Spleen (tissue), 11 donors: ENCODE measurements around the gene WDR48. TPM values are rescaled to one million over a fixed set of nuclear protein-coding genes. Genes with fewer than 3 reads are reported as not detected.

Source experiments
- DNase-seq: peaks from one replicate; pipeline ENCODE4 v3.0.0-alpha.2; 2020
- H3K27ac ChIP-seq, 8 donors: fragments of 200-600 bp; sonication (generic) in 7 of 8; 1 replicate in 4 of 8; 2 replicates in 4 of 8; pipeline versions ENCODE4 v1.5.0 to v1.8.0; 2016 to 2021; ENCODE audit warnings: inconsistent platforms in 4 of 8, mild to moderate bottlenecking in 4 of 8, moderate library complexity in 1 of 8
- H3K27me3 ChIP-seq, 7 donors: fragments of 200-600 bp; sonication (generic) in 6 of 7; replicated peaks in 1 of 7; 1 replicate in 4 of 7; 2 replicates in 3 of 7; pipeline versions ENCODE4 v1.5.0 to v1.8.0; 2016 to 2021; ENCODE audit warnings: inconsistent platforms in 3 of 7, mild to moderate bottlenecking in 1 of 7
- H3K36me3 ChIP-seq, 6 donors: fragments of 200-600 bp; sonication (generic) in 5 of 6; 1 replicate in 4 of 6; 2 replicates in 2 of 6; pipeline versions ENCODE4 v1.5.0 to v1.8.0; 2016 to 2021; ENCODE audit warnings: inconsistent platforms in 2 of 6
- H3K4me1 ChIP-seq, 6 donors: fragments of 200-600 bp; sonication (generic) in 5 of 6; 1 replicate in 3 of 6; 2 replicates in 3 of 6; pipeline versions ENCODE4 v1.5.0 to v1.8.0; 2016 to 2021; ENCODE audit warnings: inconsistent platforms in 3 of 6
- H3K4me3 ChIP-seq, 8 donors: fragments of 200-600 bp; sonication (generic) in 7 of 8; 1 replicate in 4 of 8; 2 replicates in 4 of 8; pipeline versions ENCODE4 v1.5.0 to v1.8.0; 2016 to 2021; ENCODE audit warnings: inconsistent platforms in 4 of 8, mild to moderate bottlenecking in 4 of 8, moderate library complexity in 2 of 8
- H3K9me3 ChIP-seq, 8 donors: fragments of 200-600 bp; sonication (generic) in 7 of 8; 1 replicate in 4 of 8; 2 replicates in 4 of 8; pipeline versions ENCODE4 v1.5.0 to v1.8.0; 2016 to 2021; ENCODE audit warnings: inconsistent platforms in 4 of 8
- CTCF ChIP-seq, 11 experiments: fragments of 200-600 bp in 7 of 11; fragments of 450-650 bp in 4 of 11; sonication (generic) in 4 of 11; IDR thresholded peaks in 8 of 11; conservative IDR thresholded peaks in 3 of 11; 1 replicate in 7 of 11; 2 replicates in 4 of 11; pipeline versions ENCODE4 v1.4.0 to v1.8.0; 2016 to 2021; ENCODE audit warnings: antibody characterized with exemption in 11 of 11, inconsistent platforms in 4 of 11, mild to moderate bottlenecking in 1 of 11
- POLR2A ChIP-seq, 3 donors: fragments of 450-650 bp; IDR thresholded peaks; one replicate each; pipeline ENCODE4 v1.5.1; 2017; ENCODE audit warnings: antibody characterized with exemption in 3 of 3, mild to moderate bottlenecking in 1 of 3
- POLR2AphosphoS5 ChIP-seq, 3 donors: sonication (generic); formaldehyde crosslinking; IDR thresholded peaks; one replicate each; pipeline ENCODE4 v1.5.1; 2017; ENCODE audit warnings: antibody characterized with exemption in 3 of 3
- WGBS, 5 donors: extraction: QIAGEN DNeasy Blood & Tissue Kit in 3 of 5; methylation state at CpG; one replicate each; pipeline versions ENCODE4 v1.1.5 to v1.1.7; 2013 to 2018; 5-methylcytosine and 5-hydroxymethylcytosine counted together
- intact Hi-C: fragments of 100-400 bp; cut with DNase I; formaldehyde crosslinking; loops from one replicate; pipeline ENCODE4 v1.15.0; 2023; ENCODE audit warnings: low total_unique reads
- polyA plus RNA-seq, 3 donors: library from polyadenylated mRNA; stranded (reverse); fragments of 200-250 nt; gene quantifications; one replicate each; pipeline ENCODE4 v1.2.1, GENCODE V29; 2013
- total RNA-seq, 7 donors: library from RNA; depleted of rRNA in 3 of 7; stranded (reverse); fragments of >200 nt in 3 of 7; fragmentation: NEBNext Ultra II Directional in 4 of 7; extraction: Animal tissue kit (Norgen Biotek cat#: 25700) in 4 of 7; gene quantifications; one replicate each; pipeline versions ENCODE4 v1.1.0 to v1.2.1, GENCODE V29; 2016 to 2021
- donor health status: healthy with polysubstance abuse.
- donor health status: DM: no; HTN: no; CAD: no; lungs with moderate emphysema.
- donor health status: DM: no; HTN: no; CAD: no.
- donor health status: Bipolar disorder and iron deficiency.
- donor health status: healthy.
- donor health status: DM: no; HTN: no; CAD: no.
- donor health status: DM: yes; HTN: yes; CAD: no.

WDR48 gene
- total and polyA plus RNA-seq, 10 donors, result 11.1 to 45.0 (median 35.3) TPM

- 69 to 90% (median 83%) methylated on average over 6 of the region's 6 CpGs for WGBS, 5 donors
- no peak for DNase-seq
- Histone ChIP-seq H3K27me3 (no peaks in the 10 kb centered on the region), H3K27ac (no peak overlapping the region), H3K36me3 (no peaks in the 10 kb centered on the region), H3K4me3 (no peak overlapping the region), H3K9me3 (no peaks in the 10 kb centered on the region), H3K4me1 (no peaks in the 10 kb centered on the region)
- intact Hi-C loops, result no loop called here
- TF ChIP-seq CTCF (IDR thresholded peaks at IDR 0.05 in 8 of 11, conservative IDR thresholded peaks at IDR 0.05 in 3 of 11) (no peak), POLR2AphosphoS5 (IDR thresholded peaks at IDR 0.05) (no peak), POLR2A (IDR thresholded peaks at IDR 0.05) (no peak)
These were observed 26.4 kb upstream of the WDR48 start for GRCh38 chr3:39025222-39025970.

GRCh38 chr3:39028546-39028945 lies 23.3 kb upstream of the WDR48 start:
- intact Hi-C loops, result no loop called here
- Histone ChIP-seq H3K36me3 (no peaks in the 10 kb centered on the region), H3K4me3 (no peak overlapping the region), H3K4me1 (no peaks in the 10 kb centered on the region), H3K27me3 (no peaks in the 10 kb centered on the region), H3K9me3 (no peaks in the 10 kb centered on the region), H3K27ac (no peak overlapping the region)
- no peak for DNase-seq
- 75 to 90% (median 79%) methylated on average over 3 of the region's 3 CpGs for WGBS, 5 donors
- TF ChIP-seq POLR2A (IDR thresholded peaks at IDR 0.05) (no peak), CTCF (IDR thresholded peaks at IDR 0.05 in 8 of 11, conservative IDR thresholded peaks at IDR 0.05 in 3 of 11) (no peak), POLR2AphosphoS5 (IDR thresholded peaks at IDR 0.05) (no peak)

GRCh38 chr3:39029556-39029955 lies 22.3 kb upstream of the WDR48 start:
- DNase-seq, result no peak
- no peaks in the 10 kb centered on the region for H3K36me3 ChIP-seq
- no peak overlapping the region for H3K4me3 ChIP-seq
- H3K27ac ChIP-seq, result no peak overlapping the region
- no peaks in the 10 kb centered on the region for H3K27me3 ChIP-seq
- intact Hi-C loops, result no loop called here
- H3K9me3 ChIP-seq, result peaks cover 0 to under 1% (median 0%) of the 10 kb centered on the region in 8 donors
- no peak for TF ChIP-seq POLR2AphosphoS5 (IDR thresholded peaks at IDR 0.05)
- no peak for TF ChIP-seq CTCF (IDR thresholded peaks at IDR 0.05 in 8 of 11, conservative IDR thresholded peaks at IDR 0.05 in 3 of 11)
- TF ChIP-seq POLR2A (IDR thresholded peaks at IDR 0.05), result no peak
- WGBS, 5 donors, result 92 to 100% (median 96%) methylated on average over 1 of the region's 1 CpG
- no peaks in the 10 kb centered on the region for H3K4me1 ChIP-seq

GRCh38 chr3:39038165-39038564 lies 13.7 kb upstream of the WDR48 start:
- no peaks in the 10 kb centered on the region for H3K4me1 ChIP-seq
- TF ChIP-seq POLR2A (IDR thresholded peaks at IDR 0.05) (no peak), CTCF (IDR thresholded peaks at IDR 0.05 in 8 of 11, conservative IDR thresholded peaks at IDR 0.05 in 3 of 11) (no peak), POLR2AphosphoS5 (IDR thresholded peaks at IDR 0.05) (no peak)
- no peak overlapping the region for H3K27ac ChIP-seq
- no peak overlapping the region for H3K4me3 ChIP-seq
- no peaks in the 10 kb centered on the region for H3K27me3 ChIP-seq
- DNase-seq, result no peak
- peaks cover 0 to 24% (median 21%) of the 10 kb centered on the region in 8 donors for H3K9me3 ChIP-seq
- no peaks in the 10 kb centered on the region for H3K36me3 ChIP-seq
- intact Hi-C loops, result no loop called here
